HG03342 (cell line): ENCODE data around the gene JCAD.
"Not testable (repeated sequence)": the region's sequence is repeated elsewhere in the genome, so short reads cannot be mapped to it uniquely, and the experiment has no call there.

Experiments
- ATAC-seq: cut with Tn5 transposase; IDR thresholded peaks from one replicate; pipeline ENCODE4 v1.9.1; 2021; ENCODE audit warnings: mild to moderate bottlenecking, moderate library complexity; ENCODE audit not compliant: unreplicated experiment

The JCAD gene

DNA sequence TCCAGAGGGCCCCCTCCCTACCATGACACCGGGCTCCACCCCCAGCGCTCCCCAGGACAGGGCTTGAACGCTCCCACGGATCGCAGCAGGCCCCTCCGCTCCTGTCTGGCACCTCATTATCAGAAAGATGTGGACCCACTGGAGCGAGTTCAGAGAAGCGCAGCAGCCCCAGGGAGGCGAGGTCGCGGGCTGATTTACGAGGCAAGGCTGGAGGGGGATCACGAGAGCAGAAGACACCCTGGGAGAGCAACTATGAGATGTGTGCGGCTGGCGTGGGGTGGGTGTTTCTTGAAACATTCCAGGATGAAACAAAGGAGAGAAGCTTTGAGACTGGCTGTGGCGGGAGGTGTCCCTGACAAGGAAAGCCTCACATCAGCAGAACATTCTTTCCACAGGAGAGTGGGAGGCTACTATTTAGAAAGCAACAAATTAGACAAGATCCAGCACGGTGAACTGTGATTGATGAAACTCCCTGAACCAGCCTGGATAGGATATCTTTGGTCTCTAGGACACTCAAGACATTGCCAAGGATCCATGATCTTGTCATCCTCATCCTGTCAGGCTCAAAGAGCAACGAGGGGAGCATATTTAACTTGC lies 66.0 kb downstream of the JCAD start:
- ATAC-seq: no peak

DNA sequence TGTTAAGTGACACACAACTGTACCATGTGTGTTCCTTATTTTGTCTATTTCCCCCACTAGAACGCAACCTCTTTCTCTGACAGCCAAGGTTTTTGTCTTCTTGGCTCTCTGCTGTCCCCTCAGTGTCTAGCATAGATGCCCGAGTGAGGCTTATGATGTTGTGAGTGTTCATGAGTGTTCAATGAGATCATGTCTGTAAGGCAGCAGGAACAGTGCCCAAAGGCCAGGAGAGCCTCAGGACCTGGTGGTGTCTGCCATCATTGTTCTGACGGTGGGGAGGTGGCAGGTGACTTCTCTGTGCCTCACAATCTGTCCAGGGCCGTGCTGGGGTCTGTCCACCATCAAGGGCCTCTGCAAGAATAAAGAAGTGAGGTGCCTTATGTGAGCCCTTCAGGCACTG lies 66.5 kb downstream of the JCAD start:
- no peak for ATAC-seq

DNA sequence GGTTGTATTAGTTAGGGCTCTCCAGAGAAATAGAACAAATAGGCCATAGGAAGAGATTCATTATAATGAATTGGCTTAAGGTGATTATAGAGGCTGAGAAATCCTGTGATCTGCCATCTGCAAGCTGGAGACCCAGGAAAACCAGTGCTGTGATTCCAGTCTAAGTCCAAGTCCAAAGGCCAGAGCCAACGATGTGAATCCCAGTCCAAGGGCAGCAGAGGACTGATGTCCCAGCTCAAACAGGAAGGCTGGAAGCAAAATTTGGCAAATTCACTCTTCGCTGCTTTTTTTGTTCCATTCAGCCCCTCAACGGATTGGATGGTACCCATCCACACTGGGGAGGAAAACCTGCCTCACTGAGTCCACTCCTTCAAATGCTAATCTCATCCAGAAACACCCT lies 68.0 kb downstream of the JCAD start:
- no peak for ATAC-seq

DNA sequence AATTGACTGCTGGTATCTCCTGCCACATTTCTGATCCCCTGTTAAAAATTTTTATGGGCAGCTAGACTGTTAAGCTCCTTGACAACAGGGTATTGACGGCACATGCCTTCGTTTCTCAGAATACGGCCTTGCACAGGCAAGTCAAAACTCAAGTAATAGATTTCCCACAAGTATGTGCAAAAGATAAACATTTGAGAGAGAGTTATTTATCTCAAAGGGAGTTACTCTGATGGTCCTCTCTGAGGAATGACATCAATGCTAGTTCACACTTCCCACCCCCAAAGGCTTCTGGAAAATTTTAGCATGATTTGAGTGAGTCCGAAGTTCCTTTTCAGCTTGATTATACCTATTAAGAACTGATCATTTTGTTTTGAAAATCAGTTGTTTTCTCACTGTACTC lies 71.9 kb downstream of the JCAD start:
- ATAC-seq: no peak

DNA sequence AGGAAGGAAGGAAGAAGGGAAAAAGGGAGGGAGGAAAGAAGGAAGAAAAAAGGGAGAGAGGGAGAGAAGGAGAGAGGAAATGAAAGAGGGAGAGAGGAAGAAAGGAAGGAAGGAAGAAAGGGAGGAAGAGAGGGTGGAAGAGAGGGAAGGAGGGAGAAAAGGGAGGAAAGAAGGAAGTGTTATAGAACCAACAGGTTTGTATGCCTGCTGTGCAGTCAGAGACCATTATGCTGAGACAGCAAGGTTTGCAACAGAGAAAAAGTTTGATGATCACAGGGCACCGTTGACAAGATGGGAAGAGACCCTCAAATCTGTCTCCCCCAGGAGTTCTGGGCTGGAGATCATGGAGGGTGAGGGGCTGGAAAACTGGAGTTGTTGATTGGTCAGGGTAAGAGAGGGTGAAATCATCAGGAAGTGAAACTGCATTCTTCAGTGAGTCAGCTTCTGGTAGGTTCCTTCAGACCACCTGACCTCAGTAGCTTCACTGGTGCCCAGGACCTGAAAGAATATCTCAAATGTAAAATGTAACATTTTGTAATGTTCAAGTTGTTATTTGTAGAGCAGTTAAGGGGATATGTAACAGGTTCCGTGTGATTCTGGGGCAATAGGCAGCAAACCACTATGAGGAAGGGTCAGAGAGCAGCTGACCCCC lies 76.3 kb downstream of the JCAD start:
- ATAC-seq: no peak

DNA sequence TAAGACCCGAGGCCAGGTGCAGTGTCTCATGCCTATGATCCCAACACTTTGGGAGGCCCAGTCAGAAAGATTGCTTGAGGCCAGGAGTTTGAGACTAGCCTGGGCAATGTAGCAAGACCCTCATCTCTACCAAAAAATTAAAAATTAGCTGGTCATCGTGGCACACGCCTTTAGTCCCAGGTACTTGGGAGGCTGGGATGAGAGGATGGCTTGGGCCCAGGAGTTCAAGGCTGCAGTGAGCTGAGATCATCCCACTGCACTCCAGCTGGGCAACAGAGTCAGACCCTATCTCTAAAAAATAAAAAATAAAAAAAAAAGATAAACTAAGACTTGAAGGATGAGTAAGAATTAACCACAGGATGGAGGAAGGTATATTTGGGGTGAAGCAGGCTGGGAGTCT lies 77.9 kb downstream of the JCAD start:
- no peak for ATAC-seq

DNA sequence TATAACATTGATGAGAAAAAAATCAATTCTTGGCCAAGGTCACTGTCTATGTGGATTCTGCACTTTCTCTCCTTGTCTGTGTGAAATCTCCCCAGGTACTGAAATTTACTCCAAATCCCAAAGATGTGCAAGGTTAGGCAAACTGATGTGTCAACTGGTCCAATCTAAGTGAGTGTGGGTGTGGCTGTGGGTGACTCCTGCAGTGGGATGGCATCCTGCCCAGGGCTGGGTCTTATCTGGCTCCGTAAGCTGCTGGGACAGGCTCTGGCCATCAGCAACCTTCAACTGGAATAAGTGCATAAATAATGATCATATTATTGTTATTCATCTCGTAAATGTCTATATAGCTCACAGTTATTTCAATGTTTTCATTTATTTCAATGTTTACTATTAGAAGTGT lies 79.3 kb downstream of the JCAD start:
- ATAC-seq: no peak

DNA sequence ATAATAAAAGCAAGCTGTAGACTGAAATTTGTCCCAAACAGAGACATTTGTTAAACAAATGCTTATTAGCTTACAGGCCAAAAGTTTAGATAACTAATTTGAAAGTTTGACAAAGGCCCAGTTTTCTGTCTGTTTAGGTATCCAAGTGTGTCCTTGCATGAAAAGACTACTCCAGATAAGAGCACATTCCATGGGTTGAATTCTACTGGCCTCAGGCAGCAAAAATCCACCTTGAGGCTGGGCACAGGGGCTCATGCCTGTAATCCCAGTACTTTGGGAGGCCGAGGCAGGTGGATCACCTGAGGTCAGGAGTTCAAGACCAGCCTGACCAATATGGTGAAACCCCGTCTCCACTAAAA lies 80.0 kb downstream of the JCAD start:
- ATAC-seq: not testable (repeated sequence)

DNA sequence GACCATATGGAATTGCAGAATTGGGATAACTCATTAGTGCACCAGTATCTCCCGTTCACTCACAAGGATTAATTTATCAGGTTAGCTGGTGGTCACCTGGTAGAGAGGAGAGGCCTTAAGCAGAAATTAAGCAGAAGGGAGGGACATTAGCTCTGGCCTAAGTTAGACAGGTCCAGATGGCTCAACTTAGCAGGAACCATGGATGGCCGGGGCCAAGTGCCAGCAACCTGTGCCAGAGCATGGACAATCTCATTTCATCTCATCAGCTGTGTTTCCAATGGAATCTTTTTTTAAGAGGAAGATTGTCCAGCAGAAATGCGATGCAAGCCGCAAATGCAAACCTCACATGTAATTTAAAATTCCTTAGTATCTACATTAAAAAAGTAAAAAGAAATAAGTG lies 82.2 kb downstream of the JCAD start:
- ATAC-seq: no peak

DNA sequence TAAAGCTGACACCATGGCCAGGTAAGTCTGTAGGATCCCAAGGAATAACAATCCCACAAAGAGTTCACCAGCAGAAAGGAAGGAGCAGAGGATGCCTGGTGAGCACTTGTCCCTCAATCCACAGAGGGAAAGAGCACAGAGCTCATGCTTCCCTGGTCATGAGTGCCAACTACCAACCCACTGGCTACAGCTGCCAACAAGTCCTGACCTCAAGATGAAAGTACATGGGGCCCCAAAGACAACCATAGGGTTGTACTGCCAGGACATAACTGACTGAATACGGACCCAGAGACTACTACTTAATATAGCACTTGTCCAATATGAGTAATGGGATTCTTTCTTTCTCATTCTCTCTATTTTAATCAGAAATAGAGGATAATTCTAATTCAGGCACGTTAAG lies 83.3 kb downstream of the JCAD start:
- no peak for ATAC-seq

DNA sequence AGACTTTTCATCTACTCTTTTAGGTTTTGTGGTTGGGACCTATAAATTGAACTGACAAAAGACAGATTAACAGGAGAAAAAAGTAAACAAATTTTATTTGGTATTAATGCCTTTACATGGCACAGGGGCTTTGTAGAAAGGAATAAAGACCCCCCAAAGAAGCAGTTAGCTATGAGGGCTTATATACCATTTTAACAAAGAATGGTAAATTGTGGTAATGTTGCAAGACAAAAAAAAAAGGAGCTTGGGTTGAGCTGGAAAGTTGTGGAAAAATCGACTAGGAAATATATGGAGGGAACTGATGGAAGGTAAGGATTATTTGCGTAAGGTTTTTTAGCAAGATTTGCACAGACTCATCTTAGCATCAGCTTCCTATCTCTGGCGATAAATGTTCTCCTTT lies 84.6 kb downstream of the JCAD start:
- ATAC-seq: no peak

DNA sequence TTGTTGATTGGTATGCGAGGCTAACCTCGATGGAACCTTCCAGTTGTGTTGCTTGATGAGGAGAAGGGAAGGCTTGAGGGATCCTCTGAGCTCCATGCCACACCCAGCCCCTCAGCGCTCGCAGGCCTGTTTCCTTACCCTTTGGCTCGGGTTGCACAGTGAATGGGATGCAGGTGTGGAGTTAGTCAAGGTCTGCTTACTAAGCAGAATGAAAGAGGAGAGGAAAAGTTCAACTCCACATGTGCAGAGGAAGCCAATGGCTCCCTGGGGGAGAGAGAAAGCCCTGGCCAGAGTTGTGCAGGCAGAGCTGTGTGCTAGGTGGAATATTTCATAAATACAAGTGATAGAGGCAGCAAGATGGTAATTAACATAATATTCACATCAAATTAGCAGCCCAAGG lies 85.5 kb downstream of the JCAD start:
- no peak for ATAC-seq

DNA sequence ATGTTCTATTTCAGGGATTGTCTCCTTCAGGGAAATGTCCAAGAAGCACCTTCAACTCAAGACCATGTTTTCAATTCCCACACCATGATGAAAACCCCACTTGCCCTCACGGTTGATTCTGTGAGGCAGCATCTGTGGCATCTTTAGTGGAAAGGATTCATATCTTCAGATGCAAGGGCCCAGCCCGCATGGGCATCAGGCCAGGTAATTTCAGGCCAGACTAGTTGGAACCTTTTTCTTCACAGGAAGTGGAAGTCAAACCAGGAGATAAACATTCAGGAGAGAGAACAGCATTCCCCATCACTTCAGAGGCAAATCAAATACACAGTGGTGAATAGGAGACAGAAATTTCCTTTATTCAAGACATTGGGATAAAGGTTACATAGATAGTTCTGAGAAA lies 88.8 kb downstream of the JCAD start:
- no peak for ATAC-seq

DNA sequence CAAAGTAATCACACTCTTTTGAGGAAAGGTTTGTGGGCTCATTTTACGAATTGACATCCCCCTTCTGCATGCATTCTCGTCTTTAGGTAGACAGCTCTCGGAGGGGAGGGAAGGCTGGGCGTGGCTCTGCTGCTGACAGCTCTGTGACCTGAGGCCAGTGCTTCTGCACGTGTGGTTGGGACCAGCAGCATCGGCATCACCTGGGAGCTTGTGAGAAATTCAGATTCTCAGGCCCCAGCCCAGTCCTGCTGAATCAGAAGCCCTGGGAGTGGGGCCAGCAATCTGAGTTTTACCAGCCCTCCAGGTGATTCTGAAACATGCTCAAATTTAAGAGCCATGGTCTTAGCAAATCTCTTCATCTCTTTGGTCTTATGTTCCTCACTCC lies 89.4 kb downstream of the JCAD start:
- ATAC-seq: no peak

DNA sequence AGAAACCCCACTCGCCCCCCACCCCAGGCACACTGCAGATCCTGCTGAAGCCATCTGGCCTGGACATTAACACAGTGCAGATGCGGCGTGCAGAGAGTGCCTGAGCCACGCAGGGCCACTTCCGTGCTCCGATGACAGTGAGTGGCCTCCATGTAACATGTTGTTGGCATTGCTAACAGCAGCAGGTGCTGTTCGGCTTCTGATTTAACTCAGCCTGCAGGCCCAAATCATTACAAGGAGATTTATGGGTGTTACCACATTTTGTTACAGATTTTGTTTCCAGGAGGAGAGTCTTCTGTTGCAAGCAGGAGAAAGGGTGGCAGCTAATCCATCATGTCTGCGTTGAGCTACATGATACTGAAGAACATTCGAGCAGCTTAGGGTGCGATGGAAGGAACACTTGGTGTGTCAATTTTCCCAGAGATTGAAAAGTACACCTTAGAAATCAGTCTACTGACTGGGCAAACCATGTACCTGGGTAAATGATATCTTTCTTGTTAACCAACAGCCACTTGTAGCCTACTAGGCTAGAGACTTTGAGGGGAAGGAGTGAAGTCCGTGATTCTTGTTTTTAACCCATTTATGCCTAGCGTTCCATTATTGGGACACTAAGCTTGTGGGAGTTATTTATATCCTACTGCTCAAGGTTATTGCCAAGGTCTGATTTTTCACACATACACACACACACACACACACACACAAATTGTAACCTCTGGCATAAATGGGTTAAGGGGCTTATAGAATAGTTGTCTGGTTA lies 90.0 kb downstream of the JCAD start:
- no peak for ATAC-seq

DNA sequence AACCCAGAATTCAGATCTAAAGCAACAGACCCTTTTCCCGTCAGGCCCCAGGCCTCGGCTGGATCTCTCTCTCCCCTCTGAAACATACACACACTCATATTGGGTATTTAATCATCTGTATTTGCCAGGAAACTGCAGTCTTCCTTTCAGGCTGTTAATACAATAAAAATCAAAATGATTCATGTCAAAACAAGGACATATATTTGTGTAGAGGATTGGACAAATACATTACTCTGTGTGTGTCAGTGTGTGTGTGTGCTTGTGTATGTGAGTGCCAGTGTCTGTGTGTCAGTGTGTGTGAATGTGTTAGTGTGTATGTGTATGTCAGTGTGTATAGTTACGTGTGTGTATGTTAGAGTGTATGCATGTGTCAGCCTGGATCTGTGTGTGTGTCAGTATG lies 90.8 kb downstream of the JCAD start:
- ATAC-seq: no peak

DNA sequence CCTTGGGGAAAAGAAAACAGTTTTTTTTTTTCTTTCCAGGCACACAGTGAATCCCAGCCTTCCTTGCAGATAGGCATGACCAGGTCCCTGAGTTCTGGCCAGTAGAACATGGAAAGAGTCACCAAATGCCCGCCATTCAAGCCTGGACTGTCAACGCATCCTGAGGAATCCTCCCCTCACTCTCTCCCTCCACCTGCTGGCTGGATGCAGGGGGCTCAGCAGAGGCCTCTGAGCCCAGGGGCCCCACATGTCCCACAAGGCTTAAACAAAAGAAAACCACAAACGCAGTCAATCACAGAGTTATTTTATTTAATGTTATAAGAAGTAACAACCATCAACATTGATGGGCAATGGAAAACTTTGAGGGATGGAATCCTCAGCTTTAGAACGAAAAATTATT lies 93.1 kb downstream of the JCAD start:
- no peak for ATAC-seq
